Measurements from ENCODE around the gene MTCH1. TPM values are rescaled to one million over a fixed set of nuclear protein-coding genes. Genes with fewer than 3 reads are reported as not detected.

Gene MTCH1
- total RNA-seq, 1 donor from 2014 or later = 172 TPM

DNA sequence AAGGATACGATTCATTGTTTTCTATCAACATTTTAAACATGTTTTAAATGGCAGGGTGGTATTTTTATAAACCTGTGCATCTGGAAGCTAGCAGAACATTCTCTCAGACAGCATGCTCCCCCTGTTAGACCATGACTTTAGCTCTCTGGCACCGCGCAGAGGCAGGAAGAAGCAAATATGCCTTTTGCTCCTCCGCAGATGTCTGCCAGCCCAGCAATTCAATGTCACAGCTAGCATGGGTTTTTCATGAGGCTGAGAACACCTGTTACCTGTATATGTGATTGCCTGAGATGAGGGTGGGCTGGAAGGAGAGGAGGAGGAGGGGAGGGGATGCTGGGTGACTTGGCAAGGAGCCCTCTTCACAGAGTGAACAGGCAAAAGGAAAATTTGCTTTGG, 6.7 kb downstream of the MTCH1 start:
- H3K36me3 ChIP-seq (ENCODE audit: control insufficient read depth, insufficient read depth, low read length) = peaks cover 4% of the 10 kb centered on the region
- TF ChIP-seq CTCF (IDR thresholded peaks at IDR 0.05; ENCODE audit: insufficient read depth, low read length, poor library complexity, severe bottlenecking) = peak; percentile 58
- DNase-seq (ENCODE audit: low read depth) = no peak
- H3K4me3 ChIP-seq (ENCODE audit: low read depth, low read length) = no peak overlapping the region
- no peaks in the 10 kb centered on the region for H3K27me3 ChIP-seq (ENCODE audit: control insufficient read depth, insufficient read depth, low read length)

DNA sequence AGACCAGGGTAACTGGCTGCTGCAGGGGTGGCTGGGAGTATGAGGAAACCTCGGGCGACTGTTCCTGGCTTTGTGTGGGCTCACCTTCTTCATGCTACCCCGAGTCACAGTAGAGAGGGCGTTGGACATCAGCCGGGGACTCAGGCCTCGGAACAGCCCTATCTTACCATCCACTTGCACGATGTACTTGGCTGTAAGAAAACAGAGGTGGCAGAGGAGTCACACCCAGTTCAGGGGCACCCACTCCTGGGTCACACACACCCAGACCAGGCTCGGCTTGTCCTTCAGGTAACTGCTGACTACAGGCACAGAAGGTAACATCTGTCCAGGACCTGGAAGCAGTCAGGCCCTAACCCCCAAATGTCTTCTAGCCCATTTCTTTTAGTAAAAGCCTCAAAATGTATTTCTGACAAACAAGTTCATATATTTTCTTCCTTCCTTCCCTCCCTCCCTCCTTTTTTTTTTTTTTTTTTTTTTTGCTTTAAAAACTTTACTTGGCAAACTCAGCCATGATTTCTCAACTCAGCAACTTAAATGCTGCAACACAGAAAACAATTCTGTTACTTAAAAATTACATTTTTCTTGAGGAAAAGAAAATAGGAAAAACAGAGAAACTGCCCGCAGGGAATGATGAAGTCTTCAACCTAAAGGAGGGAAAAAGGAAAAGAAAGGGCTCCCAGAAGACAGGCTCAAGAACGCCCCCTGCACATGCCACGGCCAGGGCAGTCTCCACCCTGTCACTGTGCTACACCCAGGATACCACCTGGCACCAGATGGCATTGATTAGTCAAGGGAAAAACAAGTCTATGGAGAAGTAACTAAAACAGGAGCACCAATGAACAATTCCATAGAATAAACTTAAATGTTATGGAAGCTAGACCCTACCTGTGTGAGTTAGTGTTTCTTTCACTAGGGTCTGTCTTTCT, 7.3 kb downstream of the MTCH1 start:
- no peak for DNase-seq (ENCODE audit: low read depth)
- Histone ChIP-seq H3K36me3 (ENCODE audit: control insufficient read depth, insufficient read depth, low read length) (peaks cover 4% of the 10 kb centered on the region), H3K27me3 (ENCODE audit: control insufficient read depth, insufficient read depth, low read length) (no peaks in the 10 kb centered on the region), H3K4me3 (ENCODE audit: low read depth, low read length) (no peak overlapping the region)
- TF ChIP-seq CTCF (IDR thresholded peaks at IDR 0.05; ENCODE audit: insufficient read depth, low read length, poor library complexity, severe bottlenecking) = no peak

DNA sequence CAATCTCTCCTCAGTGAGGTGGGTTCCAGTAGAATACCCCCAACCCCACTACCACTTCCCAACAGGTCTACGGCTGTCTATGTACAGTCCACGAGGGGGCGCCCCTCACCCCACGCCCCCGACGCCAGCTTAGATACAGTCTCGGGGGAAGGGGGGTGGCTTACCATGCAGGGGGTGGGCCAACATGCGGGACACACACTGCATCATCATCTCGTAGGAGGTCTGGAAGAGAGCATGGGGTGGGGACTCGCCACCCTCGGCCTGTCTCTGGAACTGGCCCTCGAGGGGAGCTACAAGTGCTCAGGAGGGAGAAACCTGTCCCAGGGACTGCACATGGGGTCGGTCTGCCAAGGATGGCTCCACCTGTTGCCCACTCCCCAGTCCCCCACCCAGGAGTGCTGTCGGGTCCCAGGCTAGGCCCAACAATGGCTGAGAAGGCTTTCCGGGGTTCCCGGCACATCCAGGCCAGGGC, 8.5 kb downstream of the MTCH1 start:
- H3K27me3 ChIP-seq (ENCODE audit: control insufficient read depth, insufficient read depth, low read length) = no peaks in the 10 kb centered on the region
- H3K4me3 ChIP-seq (ENCODE audit: low read depth, low read length) = no peak overlapping the region
- TF ChIP-seq CTCF (IDR thresholded peaks at IDR 0.05; ENCODE audit: insufficient read depth, low read length, poor library complexity, severe bottlenecking) = peak; percentile 58
- DNase-seq (ENCODE audit: low read depth) = no peak
- H3K36me3 ChIP-seq (ENCODE audit: control insufficient read depth, insufficient read depth, low read length) = peaks cover 4% of the 10 kb centered on the region

GRCh38 chr6:36976931-36977330, 9.1 kb downstream of the MTCH1 start:
- DNase-seq (ENCODE audit: low read depth) = no peak
- TF ChIP-seq CTCF (IDR thresholded peaks at IDR 0.05; ENCODE audit: insufficient read depth, low read length, poor library complexity, severe bottlenecking) = no peak
- peaks cover 4% of the 10 kb centered on the region for H3K36me3 ChIP-seq (ENCODE audit: control insufficient read depth, insufficient read depth, low read length)
- H3K4me3 ChIP-seq (ENCODE audit: low read depth, low read length) = no peak overlapping the region
- no peaks in the 10 kb centered on the region for H3K27me3 ChIP-seq (ENCODE audit: control insufficient read depth, insufficient read depth, low read length)

DNA sequence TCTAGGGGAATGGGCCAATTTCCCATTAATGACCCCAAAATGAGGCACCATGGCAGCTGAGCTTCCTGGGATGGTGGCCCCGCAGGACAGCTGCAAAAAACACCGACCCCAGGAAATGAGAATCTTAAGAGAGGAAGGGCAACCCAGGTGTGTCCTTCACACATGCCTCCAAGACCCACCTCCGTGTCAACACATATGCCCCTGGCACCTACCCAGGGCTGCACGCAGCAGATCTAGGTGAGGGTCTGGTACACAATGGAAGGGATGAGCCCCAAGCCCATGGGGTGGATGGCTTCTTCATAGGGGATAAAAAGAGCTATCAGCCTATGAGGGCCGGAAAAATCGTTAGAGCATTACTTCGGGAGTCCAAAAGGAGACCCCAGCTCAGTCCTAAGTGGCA, 9.5 kb downstream of the MTCH1 start:
- no peaks in the 10 kb centered on the region for H3K27me3 ChIP-seq (ENCODE audit: control insufficient read depth, insufficient read depth, low read length)
- no peak for DNase-seq (ENCODE audit: low read depth)
- TF ChIP-seq CTCF (IDR thresholded peaks at IDR 0.05; ENCODE audit: insufficient read depth, low read length, poor library complexity, severe bottlenecking) = no peak
- peaks cover 4% of the 10 kb centered on the region for H3K36me3 ChIP-seq (ENCODE audit: control insufficient read depth, insufficient read depth, low read length)
- no peak overlapping the region for H3K4me3 ChIP-seq (ENCODE audit: low read depth, low read length)

- no peak for DNase-seq (ENCODE audit: low read depth)
- Histone ChIP-seq H3K36me3 (ENCODE audit: control insufficient read depth, insufficient read depth, low read length) (peaks cover 4% of the 10 kb centered on the region), H3K4me3 (ENCODE audit: low read depth, low read length) (no peak overlapping the region), H3K27me3 (ENCODE audit: control insufficient read depth, insufficient read depth, low read length) (no peaks in the 10 kb centered on the region)
- no peak for TF ChIP-seq CTCF (IDR thresholded peaks at IDR 0.05; ENCODE audit: insufficient read depth, low read length, poor library complexity, severe bottlenecking)
Observed at GRCh38 chr6:36976007-36976264, 10.1 kb downstream of the MTCH1 start.
